ENCODE results near the gene ELFN2. TPM values are rescaled to one million over a fixed set of nuclear protein-coding genes. Genes with fewer than 3 reads are reported as not detected.

The ELFN2 gene
- total and polyA plus RNA-seq, 2 of the 13 experiments (the other 11 are each of a cell fraction or from before 2014, with no cell fraction given): 0.01 TPM; not detected in 1

GRCh38 chr22:37428649-37429586 lies 1.6 kb upstream of the ELFN2 start (continued):
- TF ChIP-seq RBAK (CRISPR knock-in tag; IDR thresholded peaks at IDR 0.05) (no peak), KDM5A (IDR thresholded peaks at IDR 0.05; ENCODE audit: borderline replicate concordance, low read length) (no peak), XRCC5 (optimal IDR thresholded peaks at IDR 0.05; ENCODE audit: low read length) (peak; percentile 69), ZNF740 (CRISPR knock-in tag; IDR thresholded peaks at IDR 0.05) (no peak), IKZF1 (IDR thresholded peaks at IDR 0.05) (no peak), NPAS2 (CRISPR knock-in tag; IDR thresholded peaks at IDR 0.05; ENCODE audit: borderline replicate concordance) (no peak), STAG1 (CRISPR knock-in tag; IDR thresholded peaks at IDR 0.05) (peak; percentile 64), EZH2 (conservative IDR thresholded peaks at IDR 0.05; ENCODE audit: low read depth, low read length) (0 out of 2 replicates have a peak, but pooled peaks have one; percentile 72), TRIM22 (IDR thresholded peaks at IDR 0.05) (no peak), SIX4 (CRISPR knock-in tag; IDR thresholded peaks at IDR 0.05) (no peak), SATB2 (CRISPR knock-in tag; IDR thresholded peaks at IDR 0.05) (no peak), MTF1 (CRISPR knock-in tag; IDR thresholded peaks at IDR 0.05) (no peak), ZNF772 (CRISPR knock-in tag; IDR thresholded peaks at IDR 0.05) (no peak), HNRNPK (IDR thresholded peaks at IDR 0.05; ENCODE audit: low read depth, low read length, poor library complexity, severe bottlenecking) (no peak), RFXANK (CRISPR knock-in tag; IDR thresholded peaks at IDR 0.05) (no peak), TP53 (CRISPR knock-in tag; conservative IDR thresholded peaks at IDR 0.05) (no peak), ZNF263 (CRISPR knock-in tag; IDR thresholded peaks at IDR 0.05) (peak; percentile 97), ATF1 (CRISPR knock-in tag; IDR thresholded peaks at IDR 0.05) (no peak), EED (CRISPR knock-in tag; IDR thresholded peaks at IDR 0.05) (no peak), SNAI1 (CRISPR knock-in tag; IDR thresholded peaks at IDR 0.05; ENCODE audit: borderline replicate concordance) (no peak)
- TF ChIP-seq, protein P1, sequence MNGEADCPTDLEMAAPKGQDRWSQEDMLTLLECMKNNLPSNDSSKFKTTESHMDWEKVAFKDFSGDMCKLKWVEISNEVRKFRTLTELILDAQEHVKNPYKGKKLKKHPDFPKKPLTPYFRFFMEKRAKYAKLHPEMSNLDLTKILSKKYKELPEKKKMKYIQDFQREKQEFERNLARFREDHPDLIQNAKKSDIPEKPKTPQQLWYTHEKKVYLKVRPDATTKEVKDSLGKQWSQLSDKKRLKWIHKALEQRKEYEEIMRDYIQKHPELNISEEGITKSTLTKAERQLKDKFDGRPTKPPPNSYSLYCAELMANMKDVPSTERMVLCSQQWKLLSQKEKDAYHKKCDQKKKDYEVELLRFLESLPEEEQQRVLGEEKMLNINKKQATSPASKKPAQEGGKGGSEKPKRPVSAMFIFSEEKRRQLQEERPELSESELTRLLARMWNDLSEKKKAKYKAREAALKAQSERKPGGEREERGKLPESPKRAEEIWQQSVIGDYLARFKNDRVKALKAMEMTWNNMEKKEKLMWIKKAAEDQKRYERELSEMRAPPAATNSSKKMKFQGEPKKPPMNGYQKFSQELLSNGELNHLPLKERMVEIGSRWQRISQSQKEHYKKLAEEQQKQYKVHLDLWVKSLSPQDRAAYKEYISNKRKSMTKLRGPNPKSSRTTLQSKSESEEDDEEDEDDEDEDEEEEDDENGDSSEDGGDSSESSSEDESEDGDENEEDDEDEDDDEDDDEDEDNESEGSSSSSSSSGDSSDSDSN (CRISPR knock-in tag; IDR thresholded peaks at IDR 0.05): no peak
- TF ChIP-seq, protein P2, sequence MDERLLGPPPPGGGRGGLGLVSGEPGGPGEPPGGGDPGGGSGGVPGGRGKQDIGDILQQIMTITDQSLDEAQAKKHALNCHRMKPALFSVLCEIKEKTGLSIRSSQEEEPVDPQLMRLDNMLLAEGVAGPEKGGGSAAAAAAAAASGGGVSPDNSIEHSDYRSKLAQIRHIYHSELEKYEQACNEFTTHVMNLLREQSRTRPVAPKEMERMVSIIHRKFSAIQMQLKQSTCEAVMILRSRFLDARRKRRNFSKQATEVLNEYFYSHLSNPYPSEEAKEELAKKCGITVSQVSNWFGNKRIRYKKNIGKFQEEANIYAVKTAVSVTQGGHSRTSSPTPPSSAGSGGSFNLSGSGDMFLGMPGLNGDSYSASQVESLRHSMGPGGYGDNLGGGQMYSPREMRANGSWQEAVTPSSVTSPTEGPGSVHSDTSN (CRISPR knock-in tag; IDR thresholded peaks at IDR 0.05): no peak

Measured in HepG2 (cell line).